Testis (tissue), 3 donors: ENCODE results near the gene TMEM81. TPM values are rescaled to one million over a fixed set of nuclear protein-coding genes. Genes with fewer than 3 reads are reported as not detected.
A peak's percentile ranks its signal among the peaks of the same experiment; 100 is the strongest.

ENCODE experiments used
- DNase-seq: peaks from one replicate; pipeline ENCODE4 v3.0.0-alpha.2; 2019
- H3K27ac ChIP-seq, 2 donors: fragments of 200-600 bp; sonication (generic); one replicate each; pipeline ENCODE4 v1.5.1; 2019
- H3K27me3 ChIP-seq: fragments of 200-600 bp; sonication (generic); one replicate; pipeline ENCODE4 v1.5.1; 2019
- H3K36me3 ChIP-seq: fragments of 200-600 bp; sonication (generic); one replicate; pipeline ENCODE4 v1.5.1; 2017; ENCODE audit warnings: low read depth; ENCODE audit errors: missing control alignments
- H3K4me1 ChIP-seq: fragments of 200-600 bp; sonication (generic); one replicate; pipeline ENCODE4 v1.5.1; 2019
- H3K4me3 ChIP-seq, 2 donors: fragments of 200-600 bp; sonication (generic); one replicate each; pipeline ENCODE4 v1.5.1; 2017 to 2019
- H3K9me3 ChIP-seq: fragments of 200-600 bp; sonication (generic); one replicate; pipeline ENCODE4 v1.5.1; 2017
- POLR2A ChIP-seq: fragments of 450-650 bp; IDR thresholded peaks from one replicate; pipeline ENCODE4 v1.6.1; 2017; ENCODE audit warnings: antibody characterized with exemption, mild to moderate bottlenecking, moderate library complexity
- WGBS, 2 donors: methylation state at CpG; one replicate each; pipeline ENCODE4 v1.1.5; 2018; 5-methylcytosine and 5-hydroxymethylcytosine counted together
- intact Hi-C: fragments of 100-400 bp; cut with DNase I; formaldehyde crosslinking; loops from one replicate; pipeline ENCODE4 v1.15.1; 2023; ENCODE audit warnings: low total_unique reads
- polyA plus RNA-seq: library from polyadenylated mRNA; stranded (reverse); fragments of 350-450 nt; fragmentation: Illumina TruSeq; extraction: RNeasy Lipid Tissue Mini Kit (QIAGEN cat#74804); gene quantifications from one replicate; pipeline ENCODE4 v1.2.3, GENCODE V29; 2014; ENCODE audit warnings: low read depth, low replicate concordance; ENCODE audit not compliant: insufficient read depth
- total RNA-seq, 2 donors: library from RNA; depleted of rRNA; stranded (reverse); fragments of >200 nt; gene quantifications; one replicate each; pipeline ENCODE4 v1.2.3, GENCODE V29; 2016
- TF ChIP-seq, protein P1 (sequence below), 3 experiments: fragments of 450-650 bp in 2 of 3; fragments of 200-600 bp in 1 of 3; sonication (generic) in 1 of 3; IDR thresholded peaks; one replicate each; pipeline ENCODE4 v1.5.1; 2016 to 2019; ENCODE audit warnings: antibody characterized with exemption in 3 of 3, mild to moderate bottlenecking in 2 of 3, moderate library complexity in 1 of 3

TMEM81 gene
- total and polyA plus RNA-seq, 3 donors from 2014 or later = 5.7 to 6.8 (median 5.9) TPM

DNA sequence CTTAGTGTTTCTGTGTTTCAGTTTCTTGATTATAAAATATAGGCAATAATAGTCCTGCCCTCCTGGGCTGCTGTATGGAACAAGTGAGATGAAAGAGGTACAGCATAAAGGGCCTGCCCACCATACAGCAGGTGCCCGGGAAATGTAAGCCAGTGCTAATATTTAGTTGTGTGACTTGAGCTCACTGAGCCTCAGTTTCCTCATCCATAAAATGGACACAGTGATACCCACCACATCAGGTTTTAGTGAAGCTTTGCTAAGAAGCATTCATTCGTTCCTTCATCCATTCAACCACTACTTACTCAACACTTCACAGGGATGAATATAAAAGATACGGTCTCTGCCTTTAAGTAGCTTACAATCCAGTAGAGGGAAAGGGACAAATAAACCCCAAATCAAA lies 21.4 kb downstream of the TMEM81 start:
- Histone ChIP-seq H3K4me1 (no peaks in the 10 kb centered on the region), H3K27me3 (no peaks in the 10 kb centered on the region), H3K9me3 (no peaks in the 10 kb centered on the region), H3K4me3 (no peak overlapping the region), H3K36me3 (no peaks in the 10 kb centered on the region), H3K27ac (no peak overlapping the region)
- no peak for TF ChIP-seq POLR2A
- TF ChIP-seq, protein P1, sequence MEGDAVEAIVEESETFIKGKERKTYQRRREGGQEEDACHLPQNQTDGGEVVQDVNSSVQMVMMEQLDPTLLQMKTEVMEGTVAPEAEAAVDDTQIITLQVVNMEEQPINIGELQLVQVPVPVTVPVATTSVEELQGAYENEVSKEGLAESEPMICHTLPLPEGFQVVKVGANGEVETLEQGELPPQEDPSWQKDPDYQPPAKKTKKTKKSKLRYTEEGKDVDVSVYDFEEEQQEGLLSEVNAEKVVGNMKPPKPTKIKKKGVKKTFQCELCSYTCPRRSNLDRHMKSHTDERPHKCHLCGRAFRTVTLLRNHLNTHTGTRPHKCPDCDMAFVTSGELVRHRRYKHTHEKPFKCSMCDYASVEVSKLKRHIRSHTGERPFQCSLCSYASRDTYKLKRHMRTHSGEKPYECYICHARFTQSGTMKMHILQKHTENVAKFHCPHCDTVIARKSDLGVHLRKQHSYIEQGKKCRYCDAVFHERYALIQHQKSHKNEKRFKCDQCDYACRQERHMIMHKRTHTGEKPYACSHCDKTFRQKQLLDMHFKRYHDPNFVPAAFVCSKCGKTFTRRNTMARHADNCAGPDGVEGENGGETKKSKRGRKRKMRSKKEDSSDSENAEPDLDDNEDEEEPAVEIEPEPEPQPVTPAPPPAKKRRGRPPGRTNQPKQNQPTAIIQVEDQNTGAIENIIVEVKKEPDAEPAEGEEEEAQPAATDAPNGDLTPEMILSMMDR (IDR thresholded peaks at IDR 0.05) = no peak
- no peak for DNase-seq
- intact Hi-C loops = no loop called here
- 95 to 98% methylated on average over 3 of the region's 3 CpGs for WGBS, 2 donors

DNA sequence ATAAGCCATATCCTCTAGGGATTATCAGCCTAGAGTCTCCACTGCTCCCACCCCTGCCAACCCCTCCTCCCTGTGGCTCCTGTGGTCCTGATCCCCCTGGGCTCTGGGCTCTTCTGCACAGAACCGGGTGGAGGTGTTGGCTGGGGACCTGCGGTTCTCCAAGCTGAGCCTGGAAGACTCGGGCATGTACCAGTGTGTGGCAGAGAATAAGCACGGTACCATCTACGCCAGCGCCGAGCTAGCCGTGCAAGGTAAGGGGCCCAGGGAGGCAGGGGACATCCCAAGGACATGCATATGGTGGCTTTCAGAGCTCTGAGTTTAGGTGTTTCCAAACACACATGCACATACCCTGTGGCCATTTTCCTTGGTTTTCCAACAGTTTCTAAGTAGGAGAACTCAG lies 21.9 kb downstream of the TMEM81 start:
- no peak for TF ChIP-seq POLR2A
- TF ChIP-seq, protein P1 (IDR thresholded peaks at IDR 0.05) = no peak
- no peaks in the 10 kb centered on the region for H3K9me3 ChIP-seq
- H3K4me3 ChIP-seq = no peak overlapping the region
- no peaks in the 10 kb centered on the region for H3K4me1 ChIP-seq
- H3K27ac ChIP-seq = no peak overlapping the region
- intact Hi-C loops = no loop called here
- 94% methylated on average over 7 to 8 of the region's 8 CpGs for WGBS, 2 donors
- no peaks in the 10 kb centered on the region for H3K27me3 ChIP-seq
- no peaks in the 10 kb centered on the region for H3K36me3 ChIP-seq
- no peak for DNase-seq

DNA sequence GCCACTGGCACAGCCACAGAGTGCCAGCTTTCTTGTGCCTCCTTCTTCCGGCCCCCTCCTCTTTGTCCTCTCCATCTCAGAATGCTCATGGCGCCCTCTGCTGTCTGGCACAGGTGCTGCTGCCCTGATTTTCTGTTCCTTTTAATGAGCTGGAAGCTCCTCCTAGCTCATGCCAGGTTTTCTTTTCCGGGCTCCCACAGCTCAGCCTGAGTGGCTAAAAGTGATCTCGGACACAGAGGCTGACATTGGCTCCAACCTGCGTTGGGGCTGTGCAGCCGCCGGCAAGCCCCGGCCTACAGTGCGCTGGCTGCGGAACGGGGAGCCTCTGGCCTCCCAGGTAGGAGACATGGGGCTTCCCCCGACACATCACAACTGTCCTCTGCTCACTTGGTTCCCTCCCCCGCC lies 22.6 kb downstream of the TMEM81 start:
- H3K27ac ChIP-seq = no peak overlapping the region
- peak; percentile 88 for DNase-seq
- H3K4me1 ChIP-seq = no peaks in the 10 kb centered on the region
- no peaks in the 10 kb centered on the region for H3K9me3 ChIP-seq
- no peaks in the 10 kb centered on the region for H3K27me3 ChIP-seq
- TF ChIP-seq POLR2A = no peak
- TF ChIP-seq, protein P1 (IDR thresholded peaks at IDR 0.05) = peak; percentile 71 to 85 (median 85)
- intact Hi-C loops = no loop called here
- no peak overlapping the region for H3K4me3 ChIP-seq
- 29 to 45% methylated on average over 12 to 13 of the region's 13 CpGs for WGBS, 2 donors
- no peaks in the 10 kb centered on the region for H3K36me3 ChIP-seq

DNA sequence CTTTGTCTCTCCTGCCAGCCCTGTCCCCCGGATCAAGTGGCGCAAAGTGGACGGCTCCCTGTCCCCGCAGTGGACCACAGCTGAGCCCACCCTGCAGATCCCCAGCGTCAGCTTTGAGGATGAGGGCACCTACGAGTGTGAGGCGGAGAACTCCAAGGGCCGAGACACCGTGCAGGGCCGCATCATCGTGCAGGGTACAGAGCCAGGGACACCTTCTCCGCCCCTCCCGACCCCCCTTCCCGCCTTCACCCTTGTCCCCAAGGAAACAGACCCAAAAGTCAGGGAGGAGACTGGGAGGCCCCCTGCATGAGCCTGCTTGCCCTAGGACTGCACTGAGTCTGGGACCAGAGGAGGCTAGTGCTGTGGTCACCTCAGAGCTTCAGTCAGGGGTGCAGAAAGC lies 23.0 kb downstream of the TMEM81 start:
- intact Hi-C loops = no loop called here
- Histone ChIP-seq H3K4me1 (no peaks in the 10 kb centered on the region), H3K27me3 (no peaks in the 10 kb centered on the region), H3K4me3 (no peak overlapping the region), H3K27ac (no peak overlapping the region), H3K36me3 (no peaks in the 10 kb centered on the region), H3K9me3 (no peaks in the 10 kb centered on the region)
- WGBS, 2 donors = 81 to 87% methylated on average over 10 to 14 of the region's 14 CpGs
- TF ChIP-seq POLR2A = no peak
- TF ChIP-seq, protein P1 (IDR thresholded peaks at IDR 0.05) = no peak
- no peak for DNase-seq

DNA sequence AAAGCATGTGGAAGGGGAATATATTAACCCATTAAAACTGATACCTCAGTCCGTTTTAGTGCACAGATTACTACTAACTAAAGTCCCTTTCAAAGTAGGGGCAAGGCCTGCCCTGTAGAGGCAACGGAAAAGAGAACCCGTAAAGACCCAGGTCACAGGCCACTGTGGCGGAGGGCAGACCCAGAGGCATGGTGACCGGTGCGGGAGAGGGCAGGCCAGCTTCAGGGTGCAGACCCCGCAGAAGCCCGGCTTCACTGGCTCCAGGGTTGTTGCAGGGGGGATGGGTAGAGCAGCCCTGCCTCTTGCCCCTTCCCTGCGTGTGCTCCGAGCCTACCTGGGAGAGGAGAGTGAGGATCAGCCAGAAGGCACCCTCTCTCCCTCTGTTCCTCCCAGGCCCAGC lies 23.5 kb downstream of the TMEM81 start:
- intact Hi-C loops = no loop called here
- Histone ChIP-seq H3K36me3 (no peaks in the 10 kb centered on the region), H3K9me3 (no peaks in the 10 kb centered on the region), H3K4me1 (no peaks in the 10 kb centered on the region), H3K4me3 (no peak overlapping the region), H3K27me3 (no peaks in the 10 kb centered on the region), H3K27ac (no peak overlapping the region)
- TF ChIP-seq, protein P1 (IDR thresholded peaks at IDR 0.05) = no peak
- TF ChIP-seq POLR2A = no peak
- whole genome bisulfite sequencing, 2 donors = 84 to 93% methylated on average over 10 of the region's 10 CpGs
- DNase-seq = no peak
